ENCODE results near the gene SOX11.

The SOX11 gene

GRCh38 chr2:5703166-5703565, 11.0 kb downstream of the SOX11 start:
- no peaks in the 10 kb centered on the region for H3K9me3 ChIP-seq (ENCODE audit: control extremely low read depth in 1 of 5, control insufficient read depth in 4 of 5, insufficient read depth in 2 of 5, low read depth in 1 of 5, low read length in 4 of 5)
- POLR2A ChIA-PET: no interaction called here
- DNase-seq: no peak
- H3K4me1 ChIP-seq (ENCODE audit: control extremely low read depth in 1 of 4, control insufficient read depth in 4 of 4, insufficient read depth in 4 of 4, low read length in 3 of 4): no peaks in the 10 kb centered on the region
- no peak overlapping the region for H3K27ac ChIP-seq (ENCODE audit: insufficient read depth in 1 of 2, low read depth in 1 of 2, low read length in 2 of 2, poor library complexity in 1 of 2, severe bottlenecking in 2 of 2)
- H3K4me3 ChIP-seq (ENCODE audit: control insufficient read depth in 1 of 7, extremely low read depth in 1 of 7, insufficient read depth in 4 of 7, low read depth in 2 of 7, low read length in 6 of 7): no peak overlapping the region
- WGBS (ENCODE audit: insufficient coverage): 92% methylated on average over 2 of the region's 2 CpGs
- H3K27me3 ChIP-seq (replicated peaks in 2 of 5; ENCODE audit: control insufficient read depth in 4 of 5, insufficient read depth in 5 of 5, low read length in 4 of 5): peaks cover 11 to 82% (median 21%) of the 10 kb centered on the region in 5 experiments
- CTCF ChIA-PET: interaction anchor here (0.9 kb wide), 1 partner anchor 11 kb away, joined by 3 read pairs; no protein-coding TSS in a partner anchor
- H3K36me3 ChIP-seq (ENCODE audit: control insufficient read depth in 4 of 4, insufficient read depth in 4 of 4, low read length in 3 of 4): no peaks in the 10 kb centered on the region

GRCh38 chr2:5705490-5705889, 13.3 kb downstream of the SOX11 start:
- Histone ChIP-seq H3K9me3 (ENCODE audit: control extremely low read depth in 1 of 5, control insufficient read depth in 4 of 5, insufficient read depth in 2 of 5, low read depth in 1 of 5, low read length in 4 of 5) (no peaks in the 10 kb centered on the region), H3K27me3 (replicated peaks in 2 of 5; ENCODE audit: control insufficient read depth in 4 of 5, insufficient read depth in 5 of 5, low read length in 4 of 5) (peaks cover 10 to 72% (median 14%) of the 10 kb centered on the region in 5 experiments), H3K36me3 (ENCODE audit: control insufficient read depth in 4 of 4, insufficient read depth in 4 of 4, low read length in 3 of 4) (no peaks in the 10 kb centered on the region), H3K4me1 (ENCODE audit: control extremely low read depth in 1 of 4, control insufficient read depth in 4 of 4, insufficient read depth in 4 of 4, low read length in 3 of 4) (no peaks in the 10 kb centered on the region), H3K27ac (ENCODE audit: insufficient read depth in 1 of 2, low read depth in 1 of 2, low read length in 2 of 2, poor library complexity in 1 of 2, severe bottlenecking in 2 of 2) (no peak overlapping the region), H3K4me3 (ENCODE audit: control insufficient read depth in 1 of 7, extremely low read depth in 1 of 7, insufficient read depth in 4 of 7, low read depth in 2 of 7, low read length in 6 of 7) (no peak overlapping the region)
- ChIA-PET POLR2A (no interaction called here), CTCF (interaction anchor here (0.7 kb wide), 1 partner anchor 1557 kb away, joined by 3 read pairs; no protein-coding TSS in a partner anchor)
- 94% methylated on average over 4 of the region's 4 CpGs for WGBS (ENCODE audit: insufficient coverage)
- DNase-seq: no peak

GRCh38 chr2:5706717-5707455, 14.7 kb downstream of the SOX11 start:
- Histone ChIP-seq H3K27me3 (replicated peaks in 2 of 5; ENCODE audit: control insufficient read depth in 4 of 5, insufficient read depth in 5 of 5, low read length in 4 of 5) (peaks cover 5 to 67% (median 10%) of the 10 kb centered on the region in 5 experiments), H3K4me1 (ENCODE audit: control extremely low read depth in 1 of 4, control insufficient read depth in 4 of 4, insufficient read depth in 4 of 4, low read length in 3 of 4) (no peaks in the 10 kb centered on the region), H3K36me3 (ENCODE audit: control insufficient read depth in 4 of 4, insufficient read depth in 4 of 4, low read length in 3 of 4) (no peaks in the 10 kb centered on the region), H3K4me3 (ENCODE audit: control insufficient read depth in 1 of 7, extremely low read depth in 1 of 7, insufficient read depth in 4 of 7, low read depth in 2 of 7, low read length in 6 of 7) (no peak overlapping the region), H3K9me3 (ENCODE audit: control extremely low read depth in 1 of 5, control insufficient read depth in 4 of 5, insufficient read depth in 2 of 5, low read depth in 1 of 5, low read length in 4 of 5) (no peaks in the 10 kb centered on the region), H3K27ac (ENCODE audit: insufficient read depth in 1 of 2, low read depth in 1 of 2, low read length in 2 of 2, poor library complexity in 1 of 2, severe bottlenecking in 2 of 2) (no peak overlapping the region)
- ChIA-PET CTCF (no interaction called here), POLR2A (no interaction called here)
- WGBS (ENCODE audit: insufficient coverage): 86% methylated on average over 46 of the region's 56 CpGs
- DNase-seq: no peak

GRCh38 chr2:5710615-5711014, 18.4 kb downstream of the SOX11 start:
- POLR2A ChIA-PET: no interaction called here
- no peak for DNase-seq
- Histone ChIP-seq H3K9me3 (ENCODE audit: control extremely low read depth in 1 of 5, control insufficient read depth in 4 of 5, insufficient read depth in 2 of 5, low read depth in 1 of 5, low read length in 4 of 5) (peaks cover 0 to 1% (median 0%) of the 10 kb centered on the region in 5 experiments), H3K4me3 (ENCODE audit: control insufficient read depth in 1 of 7, extremely low read depth in 1 of 7, insufficient read depth in 4 of 7, low read depth in 2 of 7, low read length in 6 of 7) (no peak overlapping the region), H3K36me3 (ENCODE audit: control insufficient read depth in 4 of 4, insufficient read depth in 4 of 4, low read length in 3 of 4) (no peaks in the 10 kb centered on the region), H3K27me3 (replicated peaks in 2 of 5; ENCODE audit: control insufficient read depth in 4 of 5, insufficient read depth in 5 of 5, low read length in 4 of 5) (peaks cover 0 to 44% (median 8%) of the 10 kb centered on the region in 5 experiments), H3K27ac (ENCODE audit: insufficient read depth in 1 of 2, low read depth in 1 of 2, low read length in 2 of 2, poor library complexity in 1 of 2, severe bottlenecking in 2 of 2) (no peak overlapping the region), H3K4me1 (ENCODE audit: control extremely low read depth in 1 of 4, control insufficient read depth in 4 of 4, insufficient read depth in 4 of 4, low read length in 3 of 4) (no peaks in the 10 kb centered on the region)
- CTCF ChIA-PET: no interaction called here
- 100% methylated on average over 3 of the region's 6 CpGs for WGBS (ENCODE audit: insufficient coverage)

GRCh38 chr2:5713101-5713500, 20.9 kb downstream of the SOX11 start:
- POLR2A ChIA-PET: no interaction called here
- H3K27me3 ChIP-seq (replicated peaks in 2 of 5; ENCODE audit: control insufficient read depth in 4 of 5, insufficient read depth in 5 of 5, low read length in 4 of 5): peaks cover 0 to 39% (median 8%) of the 10 kb centered on the region in 5 experiments
- WGBS (ENCODE audit: insufficient coverage): 85% methylated on average over 2 of the region's 2 CpGs
- no peaks in the 10 kb centered on the region for H3K4me1 ChIP-seq (ENCODE audit: control extremely low read depth in 1 of 4, control insufficient read depth in 4 of 4, insufficient read depth in 4 of 4, low read length in 3 of 4)
- no peaks in the 10 kb centered on the region for H3K36me3 ChIP-seq (ENCODE audit: control insufficient read depth in 4 of 4, insufficient read depth in 4 of 4, low read length in 3 of 4)
- CTCF ChIA-PET: interaction anchor here (1.3 kb wide), 1 partner anchor 11 kb away, joined by 3 read pairs; no protein-coding TSS in a partner anchor
- no peak for DNase-seq
- no peak overlapping the region for H3K4me3 ChIP-seq (ENCODE audit: control insufficient read depth in 1 of 7, extremely low read depth in 1 of 7, insufficient read depth in 4 of 7, low read depth in 2 of 7, low read length in 6 of 7)
- peaks cover 0 to 1% (median 0%) of the 10 kb centered on the region in 5 experiments for H3K9me3 ChIP-seq (ENCODE audit: control extremely low read depth in 1 of 5, control insufficient read depth in 4 of 5, insufficient read depth in 2 of 5, low read depth in 1 of 5, low read length in 4 of 5)
- H3K27ac ChIP-seq (ENCODE audit: insufficient read depth in 1 of 2, low read depth in 1 of 2, low read length in 2 of 2, poor library complexity in 1 of 2, severe bottlenecking in 2 of 2): no peak overlapping the region

GRCh38 chr2:5719629-5720334, 27.6 kb downstream of the SOX11 start:
- Histone ChIP-seq H3K4me1 (ENCODE audit: control extremely low read depth in 1 of 4, control insufficient read depth in 4 of 4, insufficient read depth in 4 of 4, low read length in 3 of 4) (no peaks in the 10 kb centered on the region), H3K27ac (ENCODE audit: insufficient read depth in 1 of 2, low read depth in 1 of 2, low read length in 2 of 2, poor library complexity in 1 of 2, severe bottlenecking in 2 of 2) (no peak overlapping the region), H3K36me3 (ENCODE audit: control insufficient read depth in 4 of 4, insufficient read depth in 4 of 4, low read length in 3 of 4) (no peaks in the 10 kb centered on the region), H3K9me3 (ENCODE audit: control extremely low read depth in 1 of 5, control insufficient read depth in 4 of 5, insufficient read depth in 2 of 5, low read depth in 1 of 5, low read length in 4 of 5) (no peaks in the 10 kb centered on the region), H3K27me3 (replicated peaks in 2 of 5; ENCODE audit: control insufficient read depth in 4 of 5, insufficient read depth in 5 of 5, low read length in 4 of 5) (peaks cover 0 to 20% (median 2%) of the 10 kb centered on the region in 5 experiments), H3K4me3 (ENCODE audit: control insufficient read depth in 1 of 7, extremely low read depth in 1 of 7, insufficient read depth in 4 of 7, low read depth in 2 of 7, low read length in 6 of 7) (no peak overlapping the region)
- ChIA-PET POLR2A (no interaction called here), CTCF (no interaction called here)
- no peak for DNase-seq
- 100% methylated on average over 1 of the region's 4 CpGs for WGBS (ENCODE audit: insufficient coverage)

- Histone ChIP-seq H3K4me1 (ENCODE audit: control extremely low read depth in 1 of 4, control insufficient read depth in 4 of 4, insufficient read depth in 4 of 4, low read length in 3 of 4) (no peaks in the 10 kb centered on the region), H3K36me3 (ENCODE audit: control insufficient read depth in 4 of 4, insufficient read depth in 4 of 4, low read length in 3 of 4) (no peaks in the 10 kb centered on the region), H3K27me3 (replicated peaks in 2 of 5; ENCODE audit: control insufficient read depth in 4 of 5, insufficient read depth in 5 of 5, low read length in 4 of 5) (peaks cover 0 to 18% (median under 1%) of the 10 kb centered on the region in 5 experiments), H3K9me3 (ENCODE audit: control extremely low read depth in 1 of 5, control insufficient read depth in 4 of 5, insufficient read depth in 2 of 5, low read depth in 1 of 5, low read length in 4 of 5) (peaks cover 0 to 2% (median 0%) of the 10 kb centered on the region in 5 experiments), H3K27ac (ENCODE audit: insufficient read depth in 1 of 2, low read depth in 1 of 2, low read length in 2 of 2, poor library complexity in 1 of 2, severe bottlenecking in 2 of 2) (no peak overlapping the region), H3K4me3 (ENCODE audit: control insufficient read depth in 1 of 7, extremely low read depth in 1 of 7, insufficient read depth in 4 of 7, low read depth in 2 of 7, low read length in 6 of 7) (no peak overlapping the region)
- ChIA-PET CTCF (no interaction called here), POLR2A (no interaction called here)
- WGBS (ENCODE audit: insufficient coverage): 100% methylated on average over 1 of the region's 7 CpGs
- no peak for DNase-seq
Observed at GRCh38 chr2:5720426-5720825, 28.2 kb downstream of the SOX11 start.

All from common myeloid progenitor, CD34-positive (primary cell).